ENCODE measurements around the gene TNFRSF25. TPM values are rescaled to one million over a fixed set of nuclear protein-coding genes. Genes with fewer than 3 reads are reported as not detected.

The TNFRSF25 gene
- total and polyA plus RNA-seq, 9 of the 15 experiments (the other 6 are each of a cell fraction or from before 2014, with no cell fraction given), result 0.24 to 0.49 TPM; not detected in 7

DNA sequence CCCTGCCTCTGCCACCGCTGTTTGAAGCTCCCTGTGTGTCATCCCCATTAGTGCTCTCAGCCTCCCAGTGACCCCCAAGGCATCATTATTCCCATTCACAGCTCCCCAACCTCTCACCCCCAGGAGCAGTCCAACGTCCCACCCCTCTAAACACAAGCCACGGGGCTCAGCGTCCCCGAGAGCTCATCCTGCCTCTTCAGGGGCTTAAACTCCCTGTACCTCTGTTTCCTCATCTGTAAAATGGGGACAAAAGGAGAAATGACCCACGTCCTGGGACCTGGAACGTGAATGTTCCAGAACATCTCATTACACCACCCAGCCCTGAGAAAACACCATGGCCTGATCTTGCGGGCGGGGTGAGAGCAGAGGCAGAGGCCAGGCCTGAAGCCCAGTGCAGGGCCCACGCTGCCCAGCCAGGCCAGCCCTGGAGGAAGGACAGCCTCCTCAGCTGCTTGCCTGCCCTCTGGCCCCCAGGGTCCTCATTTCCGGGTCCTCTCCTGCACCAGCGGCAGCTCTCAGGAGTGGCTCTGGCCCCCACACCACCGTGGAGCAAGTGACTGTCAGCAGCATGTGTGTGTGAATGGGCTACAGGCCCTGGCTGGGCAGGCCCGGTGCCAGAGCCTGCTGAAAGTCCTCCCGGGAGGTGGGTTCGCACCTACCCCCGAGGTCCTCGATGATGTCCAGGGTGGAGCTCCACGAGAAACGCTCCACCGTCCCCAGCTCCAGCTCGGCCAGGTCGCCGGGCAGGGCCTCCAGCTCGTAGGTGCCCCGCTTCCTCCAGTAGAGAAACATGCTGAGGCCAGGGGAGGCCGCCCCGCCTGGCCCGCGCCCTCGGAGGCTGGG is 39.6 kb upstream of the TNFRSF25 start:
- peaks cover 0 to 55% of the 10 kb centered on the region in 2 experiments; a peak in 2 of 5 replicates for H3K4me1 ChIP-seq (replicated peaks in 1 of 2; ENCODE audit: control insufficient read depth in 2 of 2, insufficient read depth in 2 of 2, low read length in 2 of 2)
- in situ Hi-C loops (cut with MboI) (no loop called here), intact Hi-C loops (cut with micrococcal nuclease) (no loop called here)
- no peak overlapping the region for H3K27ac ChIP-seq (ENCODE audit: extremely low read depth, low read depth, low read length)
- ATAC-seq (no peak), FAIRE-seq (no peak), DNase-seq (ENCODE audit: extremely low read depth in 1 of 4, low spot score in 3 of 4) (no peak)
- H3K9me3 ChIP-seq (replicated peaks; ENCODE audit: control insufficient read depth, insufficient read depth, low read depth, low read length), result no peaks in the 10 kb centered on the region
- ChIA-PET POLR2A (interaction anchor here (0.6 to 6.1 kb wide), 8 partner anchors 10 to 146 kb away, joined by 3 to 57 read pairs (median 4); partner anchors contain the start of genes NOL9 and TAS1R1), CTCF (ENCODE audit: low intra/inter-chr PET ratio) (no interaction called here)
- no peaks in the 10 kb centered on the region for H3K9me1 ChIP-seq (ENCODE audit: control insufficient read depth, insufficient read depth, low read length)
- no TSS peak for BruUV-seq (replicated peaks)
- peak overlapping the region in 1 of 2 experiments; percentile 62; a peak in 2 of 4 replicates for H3K9ac ChIP-seq (ENCODE audit: insufficient read depth in 1 of 2, low read depth in 2 of 2, low read length in 2 of 2)
- peaks cover 40% of the 10 kb centered on the region for H4K20me1 ChIP-seq (replicated peaks; ENCODE audit: control insufficient read depth, insufficient read depth, low read length)
- no peak overlapping the region for H2AFZ ChIP-seq (ENCODE audit: low read depth, low read length)
- no peaks in the 10 kb centered on the region for H3K36me3 ChIP-seq (ENCODE audit: control insufficient read depth, insufficient read depth, low read length)
- no peaks in the 10 kb centered on the region for H3K79me2 ChIP-seq (ENCODE audit: control insufficient read depth, insufficient read depth, low read length)
- H3K4me2 ChIP-seq (ENCODE audit: insufficient read depth, low read length), result no peak overlapping the region
- peaks cover 85 to 100% of the 10 kb centered on the region in 2 experiments for H3K27me3 ChIP-seq (ENCODE audit: control insufficient read depth in 2 of 2, insufficient read depth in 2 of 2, low read length in 2 of 2)
- WGBS (ENCODE audit: insufficient coverage, low coverage, missing lambda C conversion rate), result 22% methylated on average over 30 of the region's 31 CpGs
- TF ChIP-seq KDM1A (IDR thresholded peaks at IDR 0.05) (peak; percentile 24 to 45; a peak in 2 of 4 replicates), FOXP1 (CRISPR knock-in tag; IDR thresholded peaks at IDR 0.05) (0 out of 2 replicates have a peak, but pooled peaks have one; percentile 28), MAX (CRISPR knock-in tag; IDR thresholded peaks at IDR 0.05) (peak; percentile 17; the same call in 1 of the 2 replicates), GABPB2 (CRISPR knock-in tag; conservative IDR thresholded peaks at IDR 0.05) (no peak), THRA (IDR thresholded peaks at IDR 0.05) (no peak), PTBP1 (IDR thresholded peaks at IDR 0.05; ENCODE audit: low read depth, low read length) (0 out of 2 replicates have a peak, but pooled peaks have one; percentile 58), IRF9 (tag; IDR thresholded peaks at IDR 0.05) (no peak), RBFOX2 (IDR thresholded peaks at IDR 0.05; ENCODE audit: low read depth, low read length) (0 out of 2 replicates have a peak, but pooled peaks have one; percentile 16), RFX5 (IDR thresholded peaks at IDR 0.05; ENCODE audit: low read depth, low read length) (no peak), BCOR (IDR thresholded peaks at IDR 0.05) (peak; percentile 65; the same call in 1 of the 2 replicates)
- TF ChIP-seq, protein P1, sequence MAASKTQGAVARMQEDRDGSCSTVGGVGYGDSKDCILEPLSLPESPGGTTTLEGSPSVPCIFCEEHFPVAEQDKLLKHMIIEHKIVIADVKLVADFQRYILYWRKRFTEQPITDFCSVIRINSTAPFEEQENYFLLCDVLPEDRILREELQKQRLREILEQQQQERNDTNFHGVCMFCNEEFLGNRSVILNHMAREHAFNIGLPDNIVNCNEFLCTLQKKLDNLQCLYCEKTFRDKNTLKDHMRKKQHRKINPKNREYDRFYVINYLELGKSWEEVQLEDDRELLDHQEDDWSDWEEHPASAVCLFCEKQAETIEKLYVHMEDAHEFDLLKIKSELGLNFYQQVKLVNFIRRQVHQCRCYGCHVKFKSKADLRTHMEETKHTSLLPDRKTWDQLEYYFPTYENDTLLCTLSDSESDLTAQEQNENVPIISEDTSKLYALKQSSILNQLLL (CRISPR knock-in tag; IDR thresholded peaks at IDR 0.05; ENCODE audit: borderline replicate concordance), result no peak
- H3K4me3 ChIP-seq, result no peak overlapping the region
